GM04504 (cell line): ENCODE measurements around the gene SRMS.
"Not testable (repeated sequence)": the region's sequence is repeated elsewhere in the genome, so short reads cannot be mapped to it uniquely, and the experiment has no call there.

Experiments used
- DNase-seq: peaks from one replicate; pipeline ENCODE4 v3.0.0-alpha.2; 2012; ENCODE audit warnings: low read depth

The SRMS gene

DNA sequence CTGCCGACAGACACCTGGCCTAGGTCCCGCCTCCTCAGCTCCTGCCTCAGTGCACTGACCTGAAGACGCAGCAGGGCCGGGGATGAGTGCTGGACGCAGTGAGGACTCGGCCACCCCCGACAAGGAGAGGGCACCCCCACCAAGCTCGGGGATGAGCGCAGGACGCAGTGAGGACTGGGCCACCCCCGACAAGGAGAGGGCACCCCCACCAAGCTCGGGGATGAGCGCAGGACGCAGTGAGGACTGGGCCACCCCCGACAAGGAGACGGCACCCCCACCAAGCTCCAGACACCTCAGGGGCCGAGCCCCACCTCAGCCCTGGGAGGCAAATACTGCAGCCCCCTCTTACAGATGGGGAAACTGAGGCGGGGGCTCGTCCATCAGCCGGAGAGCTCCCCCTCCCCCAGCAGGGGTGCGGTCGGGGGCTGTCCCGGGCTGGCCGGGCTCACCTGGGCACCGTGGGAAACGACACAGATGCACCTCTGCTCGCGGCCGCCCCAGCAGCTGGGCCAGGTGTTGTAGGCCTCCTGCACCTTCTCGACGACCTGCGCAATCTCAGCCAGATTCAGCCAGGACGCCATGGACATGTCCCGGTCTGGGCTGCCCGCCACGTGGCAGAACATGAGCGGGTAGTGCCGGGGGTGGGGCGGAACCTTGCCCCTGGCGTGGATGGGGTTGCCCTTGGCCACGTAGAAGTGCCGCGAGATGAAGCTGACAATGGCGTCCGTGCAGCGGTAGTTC lies 19.0 kb upstream of the SRMS start:
- DNase-seq: no peak

GRCh38 chr20:63565699-63566335 lies 18.3 kb upstream of the SRMS start:
- no peak for DNase-seq

GRCh38 chr20:63565021-63565698 lies 17.6 kb upstream of the SRMS start:
- DNase-seq: no peak

DNA sequence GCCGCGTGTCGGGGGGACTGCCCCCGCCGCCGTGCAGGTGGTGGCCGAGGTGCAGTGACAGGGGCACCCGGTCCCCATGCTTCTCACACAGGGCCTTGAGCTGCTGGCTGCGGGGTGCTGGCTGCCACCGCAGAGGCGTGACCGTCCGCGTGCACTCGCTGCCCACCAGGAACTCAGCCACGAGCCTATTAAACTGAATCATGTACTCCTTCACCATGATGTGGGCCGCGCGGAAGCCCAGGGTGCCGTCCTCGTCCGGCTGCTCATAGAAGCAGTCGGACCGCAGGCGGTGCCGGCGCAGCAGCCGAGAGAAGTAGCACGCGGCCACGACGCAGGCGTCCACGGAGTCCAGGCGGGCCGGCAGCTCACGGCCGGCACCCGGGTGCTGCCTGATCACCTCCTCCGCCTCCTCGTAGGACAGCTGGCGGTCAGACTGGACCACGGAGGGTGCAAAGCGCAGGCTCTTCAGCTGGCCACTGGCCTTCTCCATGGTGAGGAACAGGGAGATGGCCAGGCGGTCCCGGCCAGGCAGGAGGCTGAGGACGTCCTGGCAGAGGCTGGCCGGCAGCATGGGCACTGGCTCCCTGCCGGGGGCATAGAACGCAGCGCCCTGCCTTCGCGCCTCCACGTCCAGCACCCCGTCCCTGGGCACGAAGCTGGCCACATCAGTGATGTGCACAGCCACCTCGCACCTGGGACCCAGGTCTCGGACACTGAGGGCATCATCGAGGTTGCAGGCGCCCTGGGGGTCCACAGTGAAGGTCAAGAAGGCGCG lies 16.7 kb upstream of the SRMS start:
- DNase-seq: no peak

DNA sequence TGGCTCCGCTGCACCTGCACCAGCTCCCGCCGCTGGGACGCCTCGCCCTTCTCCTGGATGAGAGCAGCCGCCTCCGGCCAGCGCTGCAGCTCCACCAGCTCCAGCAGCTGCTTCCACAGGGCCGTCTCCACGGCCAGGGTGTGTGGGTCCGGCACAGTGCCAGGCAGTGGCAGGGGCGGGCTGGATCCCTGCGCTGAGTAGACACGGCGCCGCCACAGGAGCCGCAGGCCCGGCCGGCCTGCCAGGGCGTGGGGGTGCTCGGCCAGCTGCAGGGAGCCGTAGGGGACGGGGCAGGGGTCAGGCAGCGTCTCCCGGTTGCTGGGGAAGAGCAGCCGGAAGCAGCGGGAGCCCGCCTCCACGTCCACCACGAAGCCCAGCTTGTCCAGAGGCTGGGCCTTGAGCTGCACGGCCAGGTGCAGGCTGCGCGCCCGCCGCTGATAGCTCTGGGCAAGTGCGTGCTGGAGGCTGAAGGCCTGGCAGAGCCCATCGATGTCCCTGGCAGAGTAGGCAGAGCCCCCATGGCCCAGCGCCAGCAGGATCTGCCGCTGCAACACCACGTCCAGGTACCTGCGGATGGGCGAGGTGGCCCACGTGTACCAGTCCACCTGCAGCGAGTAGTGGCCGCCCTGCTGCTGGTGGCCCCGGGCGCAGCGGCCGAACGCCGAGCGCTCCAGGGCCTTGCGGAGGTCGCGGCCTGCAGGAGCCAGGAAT lies 15.8 kb upstream of the SRMS start:
- no peak for DNase-seq

GRCh38 chr20:63562461-63563224 lies 15.1 kb upstream of the SRMS start:
- no peak for DNase-seq

- DNase-seq: no peak
Observed at GRCh38 chr20:63561624-63562396, 14.3 kb upstream of the SRMS start.

DNA sequence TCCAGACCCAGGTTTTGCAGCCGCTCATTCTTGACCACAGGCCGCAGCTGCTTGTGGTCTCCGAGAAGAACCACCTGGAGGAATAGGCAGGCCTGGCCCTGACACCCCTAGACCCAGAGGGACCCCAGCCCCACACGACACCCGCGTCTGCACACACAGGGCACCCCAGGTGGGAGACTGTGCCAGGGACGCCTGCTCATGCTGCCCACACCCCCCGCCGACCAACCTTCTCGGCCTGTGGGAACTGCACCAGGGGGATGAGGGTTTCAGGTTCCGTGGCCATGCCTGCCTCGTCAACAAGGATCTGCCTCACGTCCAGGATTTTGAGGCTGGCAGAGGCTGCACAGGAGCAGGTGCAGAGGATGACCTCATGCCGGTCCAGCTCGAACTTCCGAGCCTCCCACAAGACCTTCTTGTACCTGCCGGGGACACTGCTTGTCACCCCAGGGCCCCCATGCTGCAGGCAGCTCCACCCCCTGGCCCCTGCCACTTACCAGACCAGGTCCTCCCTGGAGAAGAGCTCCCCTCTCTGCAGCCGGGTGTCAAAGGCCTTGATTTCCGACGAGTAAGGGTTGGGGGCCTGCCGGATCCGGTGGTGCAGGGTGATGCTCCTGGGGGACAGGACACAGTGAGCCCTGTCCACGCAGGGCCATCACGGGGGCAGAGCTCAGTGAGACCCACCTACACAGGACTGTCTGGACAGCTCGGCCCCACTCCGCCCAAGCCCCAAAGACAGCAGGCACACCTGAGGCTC lies 13.5 kb upstream of the SRMS start:
- DNase-seq: no peak

- no peak for DNase-seq
Observed at GRCh38 chr20:63560333-63560805, 12.8 kb upstream of the SRMS start.

GRCh38 chr20:63559485-63560332 lies 12.2 kb upstream of the SRMS start:
- not testable (repeated sequence) for DNase-seq

DNA sequence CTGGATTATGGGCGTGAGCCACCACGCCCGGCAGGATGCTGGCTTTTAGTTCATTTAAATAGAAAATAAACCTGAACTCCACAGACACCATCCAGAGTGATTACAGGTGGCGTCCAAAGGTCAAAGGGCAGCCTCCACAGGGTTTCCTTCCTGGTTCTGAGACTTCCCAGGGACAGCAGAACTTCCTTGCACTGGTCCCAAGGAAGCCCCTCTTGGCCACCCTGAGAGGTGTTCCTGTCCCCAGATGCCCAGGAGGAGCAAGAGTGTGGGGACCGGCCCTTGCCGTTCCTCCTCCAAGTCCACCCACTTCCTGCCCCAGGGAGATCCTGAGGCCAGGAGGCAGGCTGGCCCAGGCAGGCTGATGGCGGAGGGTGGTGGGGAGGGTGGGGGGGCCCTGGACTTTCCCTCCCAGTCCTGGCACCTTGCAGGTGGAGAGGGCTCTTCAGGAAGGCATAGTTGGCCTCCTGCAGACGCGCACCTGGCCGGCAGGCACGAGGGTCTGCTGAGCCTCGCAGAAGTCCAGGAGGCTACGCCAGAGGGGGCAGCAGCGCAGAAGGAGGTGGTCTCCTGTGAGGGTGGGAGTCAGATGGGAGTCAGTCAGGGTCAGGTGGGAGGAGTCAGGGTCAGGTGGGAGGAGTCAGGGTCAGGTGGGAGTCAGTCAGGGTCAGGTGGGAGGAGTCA lies 11.4 kb upstream of the SRMS start:
- DNase-seq: no peak

GRCh38 chr20:63557481-63557891 lies 9.9 kb upstream of the SRMS start:
- DNase-seq: no peak

GRCh38 chr20:63556873-63557478 lies 9.4 kb upstream of the SRMS start:
- no peak for DNase-seq

- DNase-seq: no peak
Observed at GRCh38 chr20:63555661-63556381, 8.3 kb upstream of the SRMS start.

DNA sequence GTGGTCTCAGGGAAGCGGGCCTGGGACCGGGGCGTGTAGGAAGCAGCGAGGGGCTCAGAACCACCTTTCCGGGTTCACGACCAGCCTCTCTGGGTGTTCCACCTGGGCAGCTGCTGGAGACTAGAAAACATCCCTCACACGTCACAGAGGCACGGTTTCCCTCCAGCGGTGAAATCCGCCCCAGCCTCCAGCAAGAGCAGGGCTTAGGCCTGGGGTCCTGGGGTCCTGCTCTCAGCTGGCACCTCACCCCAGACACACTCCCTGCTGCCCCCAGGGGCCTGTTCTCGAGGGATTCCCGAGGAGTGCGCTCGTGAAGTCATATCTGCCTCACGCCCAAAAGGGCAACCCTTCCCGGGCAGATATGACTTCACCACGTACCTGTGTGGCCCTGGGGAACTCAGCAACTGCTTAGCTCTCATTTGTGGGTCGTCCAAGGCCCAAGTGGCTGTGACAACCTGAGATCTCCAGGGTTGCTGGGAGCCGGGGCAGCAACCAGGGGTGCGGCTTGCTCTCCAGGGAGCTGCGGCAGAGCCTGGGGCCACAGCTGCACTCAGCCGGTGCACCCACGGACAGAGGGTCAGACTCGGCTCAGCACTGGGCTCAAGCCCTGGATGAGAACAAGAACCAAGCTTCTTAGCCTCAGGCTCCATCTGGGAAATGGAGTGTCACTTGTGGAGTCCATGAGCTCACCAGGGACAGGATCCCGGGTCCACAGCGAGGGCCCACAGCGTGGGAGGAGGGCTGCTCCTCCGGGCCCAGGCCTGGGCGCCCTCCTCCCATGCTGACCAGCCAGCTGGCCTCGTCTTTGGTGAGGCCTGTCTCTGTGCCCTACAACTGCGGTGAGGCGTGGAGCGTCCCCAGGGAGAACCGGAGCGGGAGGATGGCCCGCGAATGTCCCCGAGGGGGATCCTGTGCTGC lies 7.1 kb upstream of the SRMS start:
- DNase-seq: no peak

GRCh38 chr20:63553933-63554290 lies 6.4 kb upstream of the SRMS start, which contains the start of gene FNDC11:
Gene FNDC11, plus strand, starts transcription at chr20:63554159. Its CDS starts 1,505 bp downstream, at chr20:63555664.
- no peak for DNase-seq
